Head of caudate nucleus (tissue), 42 donors: ENCODE measurements around the gene RCOR1.

ENCODE experiments used
- DNase-seq, 42 donors: peaks; one replicate each; pipeline versions ENCODE4 v3.0.0 to v3.0.0-alpha.2; 2020 to 2021; ENCODE audit warnings: mixed read lengths in 7 of 42
- intact Hi-C: fragments of 100-400 bp; cut with DNase I; formaldehyde crosslinking; loops from one replicate; pipeline ENCODE4 v1.15.0; 2022

The RCOR1 gene

DNA sequence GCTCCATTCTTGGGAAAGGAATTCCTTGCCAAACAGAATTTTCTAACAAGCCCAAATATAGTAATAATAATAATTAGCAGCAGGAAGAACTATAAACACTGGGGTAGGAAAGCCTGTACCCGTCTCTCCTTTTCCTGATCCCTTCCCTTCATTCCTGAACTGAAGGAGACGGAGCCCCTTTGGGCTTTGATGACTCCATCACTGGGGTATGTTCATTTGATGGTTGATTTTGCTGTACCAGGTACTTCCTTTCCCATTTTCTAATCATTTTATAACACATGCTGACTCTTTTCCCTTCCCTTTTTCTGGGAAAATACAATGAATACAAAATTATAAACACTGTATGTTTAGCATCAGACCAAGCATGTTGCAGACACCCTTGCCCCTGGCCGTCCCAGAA, 3.6 kb upstream of the RCOR1 start:
- DNase-seq = no peak
- intact Hi-C loops = no loop called here

DNA sequence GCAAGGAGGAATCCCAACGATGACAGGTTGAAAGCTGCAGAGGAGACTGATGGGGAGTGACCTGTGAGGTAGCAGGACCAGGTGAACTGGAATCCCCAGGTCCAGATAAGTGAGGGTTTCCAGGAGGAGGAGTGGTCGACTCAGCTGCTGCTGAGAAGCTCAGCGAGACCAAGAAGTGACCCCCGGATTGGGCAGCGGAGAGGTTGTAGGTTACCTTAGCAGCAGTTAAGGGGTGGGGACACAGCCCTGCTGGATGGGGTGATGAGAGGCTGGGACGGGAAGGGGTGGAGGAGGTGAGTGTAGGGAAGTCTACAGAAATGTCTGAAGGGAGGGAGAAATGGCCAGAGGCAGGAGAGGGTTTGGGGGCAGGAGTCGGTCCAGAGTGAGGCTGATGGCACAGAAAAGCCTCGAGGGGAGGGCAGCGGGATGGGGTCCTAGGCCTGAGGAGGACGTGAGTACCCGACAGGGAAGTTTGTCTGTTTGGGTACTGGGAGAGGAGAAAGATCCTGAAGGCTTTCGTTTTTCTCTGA, 2.6 kb upstream of the RCOR1 start:
- intact Hi-C loops = loop anchor here (5.0 kb wide), 1 partner anchor 187 kb away; the partner anchor contains the start of gene TRAF3
- DNase-seq = no peak

GRCh38 chr14:102590667-102591099, 1.8 kb upstream of the RCOR1 start:
- intact Hi-C loops = loop anchor here (5.0 kb wide), 1 partner anchor 187 kb away; the partner anchor contains the start of gene TRAF3
- peak in 16 of 42 donors; percentile 6 to 63 (median 23) for DNase-seq

DNA sequence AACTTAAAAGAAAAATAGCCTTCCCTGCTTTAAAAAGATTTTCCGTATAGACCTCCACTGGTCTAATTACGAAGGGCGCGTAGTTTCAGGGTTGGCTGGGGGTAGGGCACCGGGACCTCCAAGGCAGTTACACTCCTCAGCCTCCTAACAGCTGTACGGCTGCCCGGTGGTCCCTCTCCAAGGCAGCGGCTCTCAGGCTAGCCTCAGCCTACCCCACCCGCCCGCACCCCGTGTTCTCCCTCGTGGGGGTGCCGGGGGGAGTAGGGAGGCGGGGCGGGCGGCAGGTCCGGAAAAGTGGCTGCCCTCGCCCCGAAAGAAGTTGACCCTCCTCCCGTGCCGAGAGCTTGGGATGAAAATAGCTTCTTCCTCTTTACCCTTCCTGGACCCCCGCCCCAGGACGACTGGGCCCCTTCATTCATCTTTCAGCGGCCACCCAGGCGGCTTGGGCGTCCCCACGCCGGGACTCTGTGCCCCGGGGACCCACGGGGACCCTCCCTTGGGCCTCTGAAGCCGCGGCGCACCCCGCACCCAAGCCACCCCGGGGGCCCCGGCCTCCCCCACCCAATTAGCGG, 991 bp upstream of the RCOR1 start:
- intact Hi-C loops = loop anchor here (5.0 kb wide), 1 partner anchor 186 kb away; the partner anchor contains the start of gene TRAF3

DNA sequence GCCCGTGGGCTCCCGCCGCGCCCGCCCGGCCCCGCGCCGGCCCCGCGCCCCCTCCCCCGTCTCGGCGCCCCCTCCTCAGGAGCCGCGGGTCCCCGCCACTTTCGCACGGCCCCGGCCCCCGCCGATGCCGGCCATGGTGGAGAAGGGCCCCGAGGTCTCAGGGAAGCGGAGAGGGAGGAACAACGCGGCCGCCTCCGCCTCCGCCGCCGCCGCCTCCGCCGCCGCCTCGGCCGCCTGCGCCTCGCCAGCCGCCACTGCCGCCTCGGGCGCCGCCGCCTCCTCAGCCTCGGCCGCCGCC, 263 bp downstream of the RCOR1 start:
- intact Hi-C loops = loop anchor here (2.0 to 5.0 kb wide), 2 partner anchors 68 to 185 kb away; partner anchors contain the start of gene TRAF3
- peak in 1 of 42 donors; percentile 34 for DNase-seq

More for the DNA sequence above, 991 bp upstream of the RCOR1 start:
- DNase-seq = peak in 35 of 42 donors; percentile 13 to 74 (median 39)

DNA sequence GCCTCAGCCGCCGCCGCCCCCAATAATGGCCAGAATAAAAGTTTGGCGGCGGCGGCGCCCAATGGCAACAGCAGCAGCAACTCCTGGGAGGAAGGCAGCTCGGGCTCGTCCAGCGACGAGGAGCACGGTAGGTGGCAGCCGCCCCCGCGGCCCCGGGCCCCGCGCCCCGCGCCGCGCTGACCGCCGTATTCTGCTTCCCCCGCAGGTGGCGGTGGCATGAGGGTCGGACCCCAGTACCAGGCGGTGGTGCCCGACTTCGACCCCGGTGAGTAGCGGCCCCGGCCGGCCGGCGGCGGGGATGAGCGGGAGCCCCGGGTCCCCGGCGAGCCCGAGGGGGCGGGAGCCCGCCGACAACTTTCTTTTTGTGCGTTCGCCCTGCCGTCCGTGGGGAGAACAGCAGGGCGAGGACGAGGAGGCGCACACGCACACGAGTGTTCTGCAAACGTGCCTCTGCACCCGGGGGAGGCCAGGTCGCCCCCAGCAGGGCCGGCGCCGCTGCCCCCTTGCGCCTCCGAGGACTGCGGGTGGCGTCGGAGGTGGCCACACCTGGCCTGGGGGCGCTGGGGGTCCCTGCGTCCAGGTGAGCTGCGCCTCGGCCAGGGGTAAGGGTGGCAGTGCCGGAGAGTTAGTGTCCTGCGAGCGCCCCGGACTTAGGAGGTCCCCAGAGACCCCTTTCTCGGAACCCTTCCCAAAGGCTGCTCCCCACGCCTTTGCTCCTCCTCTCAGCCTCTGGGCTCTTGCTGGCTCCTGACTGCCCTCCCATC, 794 bp downstream of the RCOR1 start:
- peak in 38 of 42 donors; percentile 11 to 74 (median 38) for DNase-seq
- intact Hi-C loops = loop anchor here (2.0 to 5.0 kb wide), 2 partner anchors 68 to 184 kb away; partner anchors contain the start of gene TRAF3

- DNase-seq = peak in 3 of 42 donors; percentile 14 to 45 (median 20)
Observed at GRCh38 chr14:102593825-102594137, 1.3 kb downstream of the RCOR1 start.

DNA sequence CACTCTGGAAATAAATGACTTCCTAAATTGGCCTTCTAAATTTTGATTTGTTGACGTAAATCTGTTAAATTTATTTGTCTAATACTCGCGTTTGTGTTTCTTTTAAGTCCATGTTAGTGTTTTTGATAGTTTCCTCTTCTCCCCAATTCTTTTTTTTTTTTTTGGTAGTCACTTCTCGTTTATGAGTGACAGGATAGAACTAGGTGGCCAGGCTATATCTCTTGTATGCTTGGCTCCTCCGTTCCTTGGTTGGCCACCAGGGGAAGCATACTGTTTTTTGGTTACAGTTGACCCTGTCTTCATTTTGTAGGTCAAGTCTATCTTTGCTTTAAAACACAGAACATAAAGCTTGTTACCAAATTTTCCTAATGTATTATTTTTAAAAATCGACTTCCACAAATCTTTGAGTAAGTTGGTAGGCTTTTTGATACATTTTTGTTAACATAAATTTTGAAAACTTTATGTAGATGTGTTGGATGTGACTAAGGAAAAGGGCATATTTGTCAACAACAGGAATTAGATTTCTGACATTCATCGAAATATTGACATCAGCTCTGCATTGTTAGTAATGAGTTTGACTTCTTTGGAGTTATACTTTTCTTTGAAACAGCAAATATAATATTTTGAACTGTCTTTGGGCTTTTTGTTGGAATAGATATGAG, 2.2 kb downstream of the RCOR1 start:
- intact Hi-C loops = loop anchor here (5.0 kb wide), 1 partner anchor 183 kb away; the partner anchor contains the start of gene TRAF3
- peak in 33 of 42 donors; percentile 15 to 78 (median 41) for DNase-seq

More at GRCh38 chr14:102593825-102594137, 1.3 kb downstream of the RCOR1 start:
- intact Hi-C loops = loop anchor here (2.0 to 5.0 kb wide), 2 partner anchors 69 to 184 kb away; partner anchors contain the start of gene TRAF3

DNA sequence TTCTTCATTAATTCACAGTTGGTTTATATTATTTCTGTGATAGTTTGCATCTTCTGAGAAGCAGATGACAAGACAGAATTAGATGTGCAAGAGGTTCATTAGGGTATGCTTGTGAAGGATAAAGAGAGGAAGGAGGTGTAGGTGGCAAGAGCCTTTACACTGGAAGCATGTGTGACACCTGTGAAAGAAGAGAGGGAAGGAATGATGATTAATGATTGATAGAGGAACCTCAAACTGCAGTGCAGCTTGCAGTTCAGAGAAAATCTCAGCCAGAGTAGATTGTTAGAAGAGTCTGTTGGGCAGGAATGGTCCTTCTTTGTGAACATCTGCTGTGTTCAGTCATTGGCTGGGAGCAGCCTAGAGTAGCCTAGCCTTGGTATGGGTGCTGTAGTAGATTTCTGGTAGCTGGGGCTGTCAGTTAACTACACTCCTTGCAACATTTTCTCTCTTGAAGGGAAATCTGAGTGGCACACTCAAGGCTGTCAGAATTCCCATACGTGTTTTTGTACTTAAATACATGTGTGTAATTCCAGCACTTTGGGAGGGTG, 9.0 kb downstream of the RCOR1 start:
- intact Hi-C loops = no loop called here
- DNase-seq = no peak

DNA sequence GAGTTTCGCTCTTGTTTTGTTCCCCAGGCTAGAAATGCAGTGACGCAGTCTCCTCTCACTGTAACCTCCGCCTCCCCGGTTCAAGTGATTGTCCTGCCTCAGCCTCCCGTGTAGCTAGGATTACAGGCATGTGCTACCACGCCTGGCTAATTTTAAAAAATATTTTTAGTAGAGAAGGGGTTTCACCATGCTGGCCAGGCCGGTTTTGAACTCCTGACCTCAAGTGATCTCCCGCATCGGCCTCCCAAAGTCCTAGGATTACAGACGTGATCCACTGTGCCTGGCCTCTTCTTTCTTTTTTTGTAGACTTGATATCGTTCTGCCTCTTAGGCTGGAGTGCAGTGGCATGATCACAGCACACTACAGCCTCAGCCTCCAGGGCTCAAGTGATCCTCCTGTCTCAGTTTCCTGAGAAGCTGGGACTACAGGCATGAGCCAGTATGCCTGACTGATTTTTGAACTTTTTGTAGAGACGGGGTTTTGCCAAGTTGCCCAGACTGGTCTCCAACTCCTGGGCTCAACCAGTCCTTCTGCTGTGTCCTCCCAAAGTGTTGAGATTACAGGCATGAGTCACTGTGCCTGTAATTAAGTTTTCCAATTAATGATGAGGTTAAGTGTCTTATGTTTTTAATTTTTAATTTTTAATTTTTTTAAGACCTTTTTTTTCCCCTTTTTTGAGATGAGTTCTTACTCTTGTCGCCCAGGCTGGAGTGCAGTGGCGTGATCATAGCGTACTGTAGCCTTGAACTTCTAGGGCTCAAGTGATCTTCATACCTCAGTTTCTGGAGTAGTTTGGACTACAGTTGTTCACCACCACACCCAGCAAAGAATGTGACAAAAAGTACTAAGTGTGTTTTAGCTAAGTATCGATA, 10.2 kb downstream of the RCOR1 start:
- no peak for DNase-seq
- intact Hi-C loops = no loop called here

- DNase-seq = no peak
- intact Hi-C loops = no loop called here
Observed at GRCh38 chr14:102603293-102603907, 11.0 kb downstream of the RCOR1 start.

DNA sequence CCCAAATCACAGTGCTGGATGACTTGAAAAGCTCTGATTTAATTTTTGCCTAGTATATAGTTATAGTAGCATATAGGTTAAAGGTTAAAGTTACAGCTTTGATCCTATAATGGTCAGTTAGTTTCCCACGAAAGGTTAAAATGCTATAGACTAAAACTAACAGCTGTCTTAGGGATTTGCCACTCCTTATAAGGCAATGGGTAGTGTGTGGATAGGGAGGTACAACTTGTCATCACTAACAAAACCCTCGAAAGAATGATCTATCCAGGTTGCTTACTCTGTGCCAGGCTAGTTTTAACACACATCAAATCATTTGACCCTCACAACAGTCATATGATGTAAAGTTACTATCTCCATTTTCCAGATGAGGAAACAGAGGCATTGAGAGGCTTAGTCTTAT, 11.7 kb downstream of the RCOR1 start:
- intact Hi-C loops = no loop called here
- no peak for DNase-seq

DNA sequence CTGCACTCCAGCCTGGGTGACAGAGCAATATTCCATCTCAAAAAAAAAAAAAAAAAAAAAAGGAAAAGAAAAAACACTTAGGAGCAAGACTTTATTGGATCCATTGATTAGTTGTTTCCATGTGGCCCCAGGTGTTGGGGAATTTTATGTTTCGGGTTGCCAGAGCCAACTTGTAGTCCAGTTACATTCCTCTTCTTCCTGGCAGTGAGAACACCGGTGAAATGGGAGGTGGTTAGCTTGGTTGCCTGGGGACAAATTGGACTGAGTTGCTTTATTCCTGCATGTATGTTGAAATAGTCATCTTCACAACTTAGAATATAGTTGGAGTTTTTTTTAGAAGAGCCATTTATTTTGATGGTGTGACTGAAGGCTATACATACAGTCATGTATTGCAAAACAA, 12.6 kb downstream of the RCOR1 start:
- DNase-seq = no peak
- intact Hi-C loops = no loop called here

DNA sequence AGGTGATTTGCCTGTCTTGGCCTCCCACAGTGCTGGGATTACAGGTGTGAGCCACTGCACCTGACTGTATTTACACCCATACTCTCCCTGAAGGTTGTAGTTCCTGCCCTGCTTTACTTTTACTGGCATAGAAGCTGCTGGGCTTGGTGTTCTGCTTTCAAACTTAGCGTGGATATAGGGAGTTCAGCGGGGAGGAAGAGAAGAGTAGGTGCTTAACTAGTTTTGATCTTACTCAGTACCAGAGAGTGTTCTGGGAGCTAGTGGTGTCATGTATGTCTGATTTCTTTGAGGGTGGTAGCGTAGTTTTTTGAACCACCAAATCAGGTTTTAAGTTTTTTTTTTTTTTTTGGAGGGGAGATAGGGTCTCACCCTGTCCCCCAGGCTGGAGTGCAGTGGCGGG, 13.8 kb downstream of the RCOR1 start:
- intact Hi-C loops = no loop called here
- no peak for DNase-seq

DNA sequence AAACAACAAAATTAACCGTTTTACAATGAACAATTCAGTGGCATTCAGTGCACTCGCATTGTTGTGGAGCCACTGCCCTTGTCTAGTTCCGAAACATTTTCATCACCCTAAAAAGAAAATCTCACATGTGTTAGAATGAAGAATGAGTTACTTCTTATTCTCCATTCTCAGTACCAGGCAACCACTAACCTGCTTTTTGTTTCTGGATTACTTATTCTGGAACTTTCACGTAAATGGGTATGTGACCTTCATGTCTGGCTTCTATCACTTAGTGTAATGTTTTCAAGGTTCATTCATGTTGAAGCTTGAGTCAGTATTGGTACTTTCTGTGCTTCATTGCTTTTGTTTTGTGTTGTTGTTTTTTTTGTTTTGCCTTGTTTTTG, 15.6 kb downstream of the RCOR1 start:
- DNase-seq = no peak
- intact Hi-C loops = no loop called here

GRCh38 chr14:102610968-102611811, 18.7 kb downstream of the RCOR1 start:
- intact Hi-C loops = no loop called here
- DNase-seq = no peak

DNA sequence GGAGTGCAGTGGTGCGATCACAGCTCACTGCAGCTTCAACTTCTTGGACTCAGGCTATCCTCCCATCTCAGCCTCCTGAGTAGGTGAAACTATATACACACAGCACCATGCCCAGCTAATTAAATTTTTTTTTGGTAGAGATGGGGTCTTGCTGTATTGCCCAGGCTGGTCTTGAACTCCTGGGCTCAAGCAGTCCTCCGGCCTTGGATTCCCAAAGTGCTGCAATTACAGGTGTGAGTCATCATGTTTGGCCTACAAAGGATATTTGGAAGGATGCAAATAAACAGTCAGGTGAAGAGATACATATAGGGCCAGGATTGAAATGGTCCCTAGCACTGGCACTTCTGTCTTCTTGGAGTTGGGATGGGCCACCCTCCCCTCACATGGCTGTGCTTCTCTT, 23.9 kb downstream of the RCOR1 start:
- DNase-seq = no peak
- intact Hi-C loops = no loop called here
